ENCODE data around the gene SOWAHB. TPM values are rescaled to one million over a fixed set of nuclear protein-coding genes. Genes with fewer than 3 reads are reported as not detected.

SOWAHB gene
- total RNA-seq, 1 donor from 2014 or later = 0.11 TPM

GRCh38 chr4:76886214-76886613 is 11.7 kb downstream of the SOWAHB start:
- Histone ChIP-seq H3K4me3 (no peak overlapping the region), H3K4me2 (no peak overlapping the region), H3K9ac (no peak overlapping the region), H3K36me3 (no peaks in the 10 kb centered on the region), H3K9me3 (ENCODE audit: low read depth) (no peaks in the 10 kb centered on the region), H3F3A (ENCODE audit: low read depth) (no peaks in the 10 kb centered on the region), H3K79me2 (ENCODE audit: low read depth) (no peaks in the 10 kb centered on the region), H2AFZ (replicated peaks) (no peak overlapping the region), H3K27ac (no peak overlapping the region), H3K27me3 (peaks cover 13% of the 10 kb centered on the region), H3K4me1 (peaks cover 6% of the 10 kb centered on the region), H4K20me1 (ENCODE audit: low read depth) (no peaks in the 10 kb centered on the region)
- peaks cover 2% of the 10 kb centered on the region for H3K9me3 Mint-ChIP-seq
- peaks cover 3% of the 10 kb centered on the region for H3K4me1 Mint-ChIP-seq
- H3K27ac Mint-ChIP-seq = no peak overlapping the region
- DNase-seq (ENCODE audit: low spot score) = no peak
- TF ChIP-seq CTCF (IDR thresholded peaks at IDR 0.05) (no peak), EZH2phosphoT487 (IDR thresholded peaks at IDR 0.05) (no peak), EZH2 (IDR thresholded peaks at IDR 0.05) (no peak)
- no peaks in the 10 kb centered on the region for H3K36me3 Mint-ChIP-seq
- peaks cover 3% of the 10 kb centered on the region for H3K27me3 Mint-ChIP-seq (ENCODE audit: insufficient read depth, low read depth)
- no peak overlapping the region for H3K4me3 Mint-ChIP-seq

- no peaks in the 10 kb centered on the region for H3K36me3 Mint-ChIP-seq
- H2AFZ ChIP-seq (replicated peaks) = no peak overlapping the region
- no peak for DNase-seq (ENCODE audit: low spot score)
- H3K9me3 ChIP-seq (ENCODE audit: low read depth) = no peaks in the 10 kb centered on the region
- H3K79me2 ChIP-seq (ENCODE audit: low read depth) = no peaks in the 10 kb centered on the region
- H3K4me2 ChIP-seq = no peak overlapping the region
- no peak overlapping the region for H3K4me3 Mint-ChIP-seq
- H3K4me1 Mint-ChIP-seq = peaks cover 3% of the 10 kb centered on the region
- peaks cover 3% of the 10 kb centered on the region for H3K27me3 Mint-ChIP-seq (ENCODE audit: insufficient read depth, low read depth)
- H3K9ac ChIP-seq = no peak overlapping the region
- H3F3A ChIP-seq (ENCODE audit: low read depth) = peaks cover 12% of the 10 kb centered on the region
- H3K4me1 ChIP-seq = peaks cover 18% of the 10 kb centered on the region
- TF ChIP-seq CTCF (IDR thresholded peaks at IDR 0.05) = no peak
- no peak for TF ChIP-seq EZH2 (IDR thresholded peaks at IDR 0.05)
- TF ChIP-seq EZH2phosphoT487 (IDR thresholded peaks at IDR 0.05) = no peak
- no peak overlapping the region for H3K27ac ChIP-seq
- H4K20me1 ChIP-seq (ENCODE audit: low read depth) = no peaks in the 10 kb centered on the region
- H3K27ac Mint-ChIP-seq = no peak overlapping the region
- peaks cover 2% of the 10 kb centered on the region for H3K9me3 Mint-ChIP-seq
- peaks cover 30% of the 10 kb centered on the region for H3K27me3 ChIP-seq
- H3K4me3 ChIP-seq = no peak overlapping the region
- H3K36me3 ChIP-seq = no peaks in the 10 kb centered on the region
Measured at GRCh38 chr4:76883147-76883546, 14.8 kb downstream of the SOWAHB start.

GRCh38 chr4:76882630-76883029 is 15.3 kb downstream of the SOWAHB start:
- Histone ChIP-seq H3K27ac (no peak overlapping the region), H3K4me1 (peaks cover 20% of the 10 kb centered on the region), H3K27me3 (peaks cover 30% of the 10 kb centered on the region), H3K9ac (no peak overlapping the region), H3K79me2 (ENCODE audit: low read depth) (no peaks in the 10 kb centered on the region), H4K20me1 (ENCODE audit: low read depth) (no peaks in the 10 kb centered on the region), H3K4me3 (no peak overlapping the region), H3K36me3 (no peaks in the 10 kb centered on the region), H2AFZ (replicated peaks) (no peak overlapping the region), H3F3A (ENCODE audit: low read depth) (peaks cover 13% of the 10 kb centered on the region), H3K9me3 (ENCODE audit: low read depth) (no peaks in the 10 kb centered on the region), H3K4me2 (no peak overlapping the region)
- Mint-ChIP-seq H3K4me1 (peaks cover 3% of the 10 kb centered on the region), H3K27ac (no peak overlapping the region), H3K27me3 (ENCODE audit: insufficient read depth, low read depth) (peaks cover 3% of the 10 kb centered on the region), H3K4me3 (no peak overlapping the region), H3K9me3 (peaks cover 2% of the 10 kb centered on the region), H3K36me3 (no peaks in the 10 kb centered on the region)
- no peak for DNase-seq (ENCODE audit: low spot score)
- TF ChIP-seq EZH2 (IDR thresholded peaks at IDR 0.05) (no peak), CTCF (IDR thresholded peaks at IDR 0.05) (no peak), EZH2phosphoT487 (IDR thresholded peaks at IDR 0.05) (no peak)
